ENCODE results near the gene GABPA.

Gene GABPA

DNA sequence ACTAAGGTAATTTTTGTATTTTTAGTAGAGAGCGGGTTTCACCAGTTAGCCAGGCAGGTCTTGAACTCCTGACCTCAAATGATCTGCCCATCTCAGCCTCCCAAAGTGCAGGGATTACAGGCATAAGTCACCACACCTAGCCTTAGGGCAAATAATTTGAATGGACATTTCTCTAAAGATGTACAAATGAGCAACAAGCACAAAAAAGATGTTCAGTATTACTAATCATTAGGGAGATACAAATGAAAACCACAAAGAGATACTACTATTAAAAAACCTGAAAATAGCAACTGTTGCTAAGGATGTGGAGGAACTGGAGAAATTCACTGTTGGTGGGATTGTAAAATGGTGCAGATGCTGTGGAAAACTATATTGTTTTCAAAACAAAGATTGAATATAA is 79.1 kb downstream of the GABPA start:
- DNase-seq: no peak

DNA sequence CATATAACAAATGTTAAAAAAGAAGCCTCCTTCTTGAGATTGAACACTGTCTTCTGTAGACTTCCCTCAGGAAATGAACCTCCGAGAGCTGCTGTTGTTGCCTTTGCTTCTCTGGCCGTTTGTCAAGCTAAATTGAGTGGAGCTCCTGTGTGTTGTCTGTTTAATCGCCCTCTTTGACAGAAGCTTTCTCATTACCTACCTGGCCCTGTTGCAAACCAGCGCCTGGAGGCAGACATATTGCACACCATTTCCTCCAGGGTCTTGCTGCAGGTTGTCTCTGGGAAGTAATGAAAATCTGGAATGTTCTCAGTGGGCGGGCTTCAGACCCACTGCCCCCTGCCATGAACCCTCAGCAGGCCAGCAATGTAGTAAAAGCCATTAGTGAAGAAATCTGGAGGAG is 83.3 kb downstream of the GABPA start:
- DNase-seq: no peak

DNA sequence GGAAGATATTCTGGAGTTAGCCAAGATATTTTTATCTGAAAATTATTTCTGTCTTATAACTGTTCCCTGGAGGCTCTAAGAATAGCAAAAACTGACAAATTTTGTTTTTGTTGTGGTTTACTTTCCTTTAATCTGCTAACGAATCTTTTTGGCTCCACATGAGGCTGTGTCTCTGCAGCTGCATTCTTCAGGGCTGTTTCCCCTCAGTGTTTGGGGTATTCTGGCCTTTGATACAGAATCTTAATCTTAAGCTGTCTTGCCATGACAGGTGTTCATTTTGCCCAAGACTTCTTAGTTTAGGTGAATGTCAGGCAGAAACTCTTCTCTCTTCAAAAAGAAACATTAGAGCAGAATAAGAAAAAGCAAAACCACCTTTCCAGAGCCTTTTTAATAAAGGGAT is 83.8 kb downstream of the GABPA start:
- DNase-seq: no peak

All from CD4-positive, alpha-beta T cell treated with Interferon gamma for 1 hour (primary cell).